Endothelial cell of hepatic sinusoid (primary cell): Measurements from ENCODE around the gene LGI1.
"Not testable (repeated sequence)": the region's sequence is repeated elsewhere in the genome, so short reads cannot be mapped to it uniquely, and the experiment has no call there.

Source experiments
- in situ Hi-C: cut with HindIII; loops from 2 replicates; pipeline ENCODE4 v1.10.0; 2017; ENCODE audit warnings: low sequenced_read_pairs

LGI1 gene

DNA sequence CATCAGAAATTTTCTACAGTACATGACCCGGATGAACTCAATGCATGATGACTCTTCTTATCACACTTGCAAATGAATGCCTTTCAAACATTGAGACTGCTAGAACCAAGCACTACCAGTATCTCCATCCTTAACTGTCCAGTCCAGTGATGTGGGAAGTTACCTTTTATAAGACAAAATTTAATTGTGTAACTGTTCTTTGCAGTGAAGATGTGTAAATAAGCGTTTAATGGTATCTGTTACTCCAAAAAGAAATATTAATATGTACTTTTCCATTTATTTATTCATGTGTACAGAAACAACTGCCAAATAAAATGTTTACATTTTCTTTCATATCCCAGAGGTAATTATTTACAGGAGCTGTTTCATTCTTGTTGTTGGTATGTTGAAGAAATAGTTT lies 40.1 kb downstream of the LGI1 start:
- in situ Hi-C loops = no loop called here

GRCh38 chr10:93799155-93799708 lies 41.5 kb downstream of the LGI1 start:
- in situ Hi-C loops = no loop called here

GRCh38 chr10:93804200-93804599 lies 46.5 kb downstream of the LGI1 start:
- in situ Hi-C loops = loop anchor here (5.0 kb wide), 1 partner anchor 93 kb away; no protein-coding TSS in a partner anchor

- in situ Hi-C loops = no loop called here
Observed at GRCh38 chr10:93806903-93807302, 49.2 kb downstream of the LGI1 start.

- in situ Hi-C loops = no loop called here
Observed at GRCh38 chr10:93807371-93807770, 49.6 kb downstream of the LGI1 start.

- in situ Hi-C loops = loop anchor here (5.0 kb wide), 1 partner anchor 45 kb away; no protein-coding TSS in a partner anchor
Observed at GRCh38 chr10:93812659-93813338, 55.1 kb downstream of the LGI1 start.

- in situ Hi-C loops = loop anchor here (5.0 kb wide), 1 partner anchor 44 kb away; no protein-coding TSS in a partner anchor
Observed at GRCh38 chr10:93813507-93814465, 56.0 kb downstream of the LGI1 start.

DNA sequence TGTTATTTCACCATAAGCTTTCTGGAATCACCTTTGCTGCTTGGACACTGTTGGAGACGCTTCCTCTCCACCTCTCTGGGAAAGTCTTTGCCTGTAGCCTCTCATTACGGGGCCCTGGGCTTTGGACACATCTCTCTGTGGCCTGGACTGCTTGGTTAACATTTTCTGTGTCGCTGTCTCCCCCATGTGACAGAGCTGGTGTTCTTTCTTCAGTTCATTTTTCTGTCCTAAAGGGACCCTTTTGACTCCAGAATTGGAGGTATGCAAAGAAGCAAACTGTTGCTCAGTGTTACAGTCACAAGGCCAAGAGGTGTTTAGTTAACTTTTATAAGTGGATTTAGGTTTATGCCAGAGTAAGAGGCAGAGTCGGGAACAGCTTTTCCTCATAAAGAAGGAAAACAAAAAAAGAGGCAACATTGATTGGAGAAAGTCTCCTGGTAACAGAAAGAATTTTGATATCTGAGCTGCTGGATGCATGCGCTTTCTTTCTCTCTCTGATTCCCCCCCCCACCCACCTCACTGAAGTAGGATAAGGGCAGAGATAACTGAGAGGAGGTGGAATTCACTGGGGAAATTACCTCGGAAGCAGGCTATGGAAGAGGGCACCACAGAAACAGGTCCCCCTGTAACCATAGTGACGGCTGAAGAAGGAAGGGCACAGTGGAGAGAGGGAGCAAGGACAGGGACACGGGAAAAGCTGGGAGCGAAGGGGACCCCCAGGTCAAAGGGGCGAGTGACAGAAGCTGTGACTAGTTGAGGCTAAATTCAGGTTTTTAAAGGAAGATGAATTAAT lies 57.8 kb downstream of the LGI1 start:
- in situ Hi-C loops = no loop called here

GRCh38 chr10:93816123-93816747 lies 58.5 kb downstream of the LGI1 start:
- in situ Hi-C loops = no loop called here

GRCh38 chr10:93818086-93818485 lies 60.4 kb downstream of the LGI1 start:
- in situ Hi-C loops = no loop called here

DNA sequence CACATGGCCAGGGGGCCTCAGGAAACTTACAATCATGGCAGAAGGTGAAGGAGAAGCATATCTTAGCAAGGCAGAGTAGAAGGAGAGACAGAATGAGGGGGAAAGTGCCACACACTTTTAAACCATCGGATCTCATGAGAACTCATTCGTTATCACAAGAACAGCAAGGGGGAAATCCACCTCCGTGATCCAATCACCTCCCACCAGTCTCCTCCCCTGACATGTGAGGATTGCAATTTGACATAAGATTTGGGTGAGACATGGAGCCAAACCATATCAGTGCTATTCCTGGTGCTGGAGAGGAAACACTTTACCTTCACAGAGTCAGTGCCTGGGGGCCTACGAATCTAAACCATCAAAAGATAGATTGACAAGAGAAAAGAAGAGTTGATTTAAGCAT lies 61.8 kb downstream of the LGI1 start:
- in situ Hi-C loops = no loop called here

DNA sequence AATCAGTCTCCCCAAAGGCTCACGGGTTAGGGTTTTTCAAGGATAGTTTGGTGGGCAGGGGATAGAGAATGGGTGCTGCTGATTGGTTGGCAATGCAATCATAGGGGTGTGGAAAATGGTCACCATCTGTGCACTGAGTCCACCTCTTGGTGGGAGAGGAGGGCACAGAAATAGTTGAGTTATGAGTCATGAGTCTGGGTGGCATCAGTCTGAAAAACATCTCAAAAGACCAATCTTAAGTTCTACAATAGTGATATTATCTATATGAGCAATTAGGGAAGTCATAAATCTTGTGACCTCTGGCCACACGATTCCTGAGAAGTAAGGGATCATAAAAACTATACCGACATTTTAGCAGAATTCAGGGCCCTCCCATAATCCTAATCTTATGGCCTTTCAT lies 62.7 kb downstream of the LGI1 start:
- in situ Hi-C loops = no loop called here

- in situ Hi-C loops = no loop called here
Observed at GRCh38 chr10:93821051-93821772, 63.5 kb downstream of the LGI1 start.

GRCh38 chr10:93826355-93826754 lies 68.6 kb downstream of the LGI1 start:
- in situ Hi-C loops = no loop called here

DNA sequence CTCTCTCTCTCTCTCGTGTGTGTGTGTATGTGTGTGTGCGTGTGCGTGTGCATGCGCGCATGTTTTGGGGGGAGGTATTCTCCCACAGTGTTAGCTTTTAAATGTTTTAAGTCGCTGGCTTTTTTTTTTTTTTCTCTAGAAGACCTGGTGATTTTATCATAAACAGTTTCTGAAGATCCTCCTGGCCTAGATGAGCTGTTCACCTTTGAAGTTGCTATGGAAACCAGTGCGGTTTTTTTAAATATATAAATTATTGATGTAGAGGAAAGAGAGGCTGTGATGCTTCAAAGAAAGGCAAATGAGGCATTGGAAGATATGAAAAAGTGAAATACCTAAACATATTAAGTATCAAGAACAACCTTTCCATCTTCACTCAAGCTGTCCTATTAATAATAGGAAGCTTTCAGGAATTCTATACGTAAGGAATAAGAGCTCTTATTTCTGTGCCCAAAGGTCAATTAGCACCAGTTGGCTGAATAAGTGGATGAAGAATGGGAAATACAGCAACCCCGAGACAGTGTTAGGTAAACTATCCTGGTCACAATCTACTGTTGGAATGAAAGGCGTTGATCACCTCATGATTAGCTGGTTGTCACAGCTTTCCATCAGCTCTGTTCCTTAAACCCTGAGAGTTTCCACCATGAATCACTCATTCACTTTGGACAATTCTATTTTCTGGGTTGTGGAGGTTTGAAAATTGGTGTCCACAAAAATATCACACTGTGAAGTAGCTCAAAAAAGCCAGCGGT lies 69.5 kb downstream of the LGI1 start:
- in situ Hi-C loops = no loop called here

DNA sequence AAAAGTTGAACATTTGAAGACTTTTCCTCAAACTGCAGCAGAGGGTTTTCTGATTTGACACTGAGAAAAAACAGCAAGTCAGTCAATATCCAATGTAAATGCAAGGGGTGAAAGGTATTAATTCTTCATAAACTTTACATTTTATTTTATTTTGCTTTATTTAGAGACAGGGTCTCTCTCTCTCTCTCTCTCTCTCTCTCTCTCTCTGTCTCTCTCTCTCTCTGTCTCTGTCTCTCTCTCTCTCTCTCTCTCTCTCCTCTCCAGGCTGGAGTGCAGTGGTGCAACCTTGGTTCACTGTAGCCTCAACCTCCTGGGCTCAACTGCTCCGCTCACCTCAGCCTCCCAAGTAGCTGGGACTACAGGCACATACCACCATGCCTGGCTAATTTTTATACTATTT lies 73.3 kb downstream of the LGI1 start:
- in situ Hi-C loops = not testable (repeated sequence)

DNA sequence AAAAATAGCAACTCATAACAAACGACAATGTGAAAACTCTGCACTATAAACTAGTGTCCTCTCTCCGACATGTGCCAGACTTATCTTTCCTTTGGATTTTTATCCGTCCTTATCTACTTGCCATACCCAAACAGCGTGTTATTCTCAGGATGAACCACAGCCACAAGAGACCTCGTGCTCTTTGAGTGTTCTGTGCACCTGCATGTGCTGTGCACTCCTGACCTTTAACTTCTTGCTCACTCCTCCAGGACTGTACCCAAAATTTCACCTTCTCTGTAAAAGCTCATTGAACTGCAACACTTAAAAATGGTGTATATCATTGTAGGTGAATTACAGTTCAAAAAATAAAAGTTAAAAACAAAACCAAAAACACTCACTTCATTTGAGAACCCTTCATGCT lies 78.0 kb downstream of the LGI1 start:
- in situ Hi-C loops = no loop called here

GRCh38 chr10:93837822-93838221 lies 80.1 kb downstream of the LGI1 start:
- in situ Hi-C loops = no loop called here

- in situ Hi-C loops = no loop called here
Observed at GRCh38 chr10:93838278-93838677, 80.5 kb downstream of the LGI1 start.
